ENCODE measurements around the gene MDM2. TPM values are rescaled to one million over a fixed set of nuclear protein-coding genes. Genes with fewer than 3 reads are reported as not detected.
"Not testable (repeated sequence)": the region's sequence is repeated elsewhere in the genome, so short reads cannot be mapped to it uniquely, and the experiment has no call there.

MDM2 gene
- total RNA-seq, 1 experiment from 2014 or later, result 95.2 TPM

DNA sequence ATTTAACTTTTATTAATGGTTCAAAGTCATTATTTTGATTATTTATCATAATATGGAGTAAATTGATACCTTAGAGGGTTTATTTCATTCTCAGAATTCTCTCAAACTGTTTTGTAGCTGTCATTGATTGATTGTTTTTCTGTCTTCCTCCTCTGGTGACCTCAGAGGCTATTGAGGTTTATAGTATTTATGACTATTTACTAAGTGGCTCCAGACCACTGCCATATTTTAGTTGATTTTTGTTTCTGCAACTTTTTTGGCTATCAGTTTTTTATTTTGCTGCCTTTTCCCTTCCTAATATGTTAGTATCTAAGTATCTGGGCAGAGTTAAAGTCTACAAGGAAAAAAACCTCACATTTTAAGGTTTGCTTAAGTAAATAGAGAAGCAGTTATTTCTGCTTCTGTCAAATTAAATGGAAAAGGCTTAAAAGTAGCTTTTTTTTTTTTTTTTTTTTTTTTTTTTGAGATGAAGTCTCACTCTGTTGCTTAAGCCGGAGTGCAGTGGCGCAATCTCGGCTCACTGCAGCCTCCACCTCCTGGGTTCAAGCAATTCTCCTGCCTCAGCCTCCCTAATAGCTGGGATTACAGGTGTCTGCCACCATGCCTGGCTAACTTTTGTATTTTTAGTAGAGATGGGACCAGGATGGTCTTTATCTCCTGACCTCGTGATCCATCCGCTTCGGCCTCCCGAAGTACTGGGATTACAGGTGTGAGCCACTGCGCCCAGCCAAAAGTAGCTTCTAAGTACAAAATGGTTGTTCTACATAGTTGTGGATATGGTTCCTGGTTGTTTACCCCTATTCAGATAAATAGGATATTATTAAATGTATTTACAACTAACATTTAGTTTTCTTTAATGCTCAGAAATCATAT is 8.2 kb downstream of the MDM2 start:
- Histone ChIP-seq H3K36me3 (ENCODE audit: low read depth) (peaks cover 35% of the 10 kb centered on the region), H3K4me1 (replicated peaks; ENCODE audit: insufficient read depth) (no peaks in the 10 kb centered on the region), H4K20me1 (ENCODE audit: insufficient read depth) (peaks cover 25% of the 10 kb centered on the region), H3K27ac (no peak overlapping the region), H2AFZ (no peak overlapping the region), H3K4me3 (no peak overlapping the region), H3K9me2 (ENCODE audit: insufficient read depth) (no peaks in the 10 kb centered on the region), H3K27me3 (ENCODE audit: insufficient read depth, low read depth) (no peaks in the 10 kb centered on the region), H3K9me3 (ENCODE audit: insufficient read depth, low read depth) (no peaks in the 10 kb centered on the region), H3K4me2 (no peak overlapping the region), H3F3A (ENCODE audit: insufficient read depth, low read depth) (peaks cover 3% of the 10 kb centered on the region; the same call in 1 of the 2 replicates), H3K79me2 (ENCODE audit: low read depth) (peaks cover 37% of the 10 kb centered on the region)
- intact Hi-C loops (cut with micrococcal nuclease; ENCODE audit: unreplicated experiment), result no loop called here
- TF ChIP-seq, protein P1, sequence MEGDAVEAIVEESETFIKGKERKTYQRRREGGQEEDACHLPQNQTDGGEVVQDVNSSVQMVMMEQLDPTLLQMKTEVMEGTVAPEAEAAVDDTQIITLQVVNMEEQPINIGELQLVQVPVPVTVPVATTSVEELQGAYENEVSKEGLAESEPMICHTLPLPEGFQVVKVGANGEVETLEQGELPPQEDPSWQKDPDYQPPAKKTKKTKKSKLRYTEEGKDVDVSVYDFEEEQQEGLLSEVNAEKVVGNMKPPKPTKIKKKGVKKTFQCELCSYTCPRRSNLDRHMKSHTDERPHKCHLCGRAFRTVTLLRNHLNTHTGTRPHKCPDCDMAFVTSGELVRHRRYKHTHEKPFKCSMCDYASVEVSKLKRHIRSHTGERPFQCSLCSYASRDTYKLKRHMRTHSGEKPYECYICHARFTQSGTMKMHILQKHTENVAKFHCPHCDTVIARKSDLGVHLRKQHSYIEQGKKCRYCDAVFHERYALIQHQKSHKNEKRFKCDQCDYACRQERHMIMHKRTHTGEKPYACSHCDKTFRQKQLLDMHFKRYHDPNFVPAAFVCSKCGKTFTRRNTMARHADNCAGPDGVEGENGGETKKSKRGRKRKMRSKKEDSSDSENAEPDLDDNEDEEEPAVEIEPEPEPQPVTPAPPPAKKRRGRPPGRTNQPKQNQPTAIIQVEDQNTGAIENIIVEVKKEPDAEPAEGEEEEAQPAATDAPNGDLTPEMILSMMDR (conservative IDR thresholded peaks at IDR 0.05), result no peak
- TF ChIP-seq EZH2 (IDR thresholded peaks at IDR 0.05; ENCODE audit: low read depth), result no peak
- POLR2A ChIA-PET (ENCODE audit: unreplicated experiment), result no interaction called here
- no TSS peak for BruUV-seq (replicated peaks)
- DNase-seq, result no peak
- CTCF ChIA-PET, result no interaction called here

DNA sequence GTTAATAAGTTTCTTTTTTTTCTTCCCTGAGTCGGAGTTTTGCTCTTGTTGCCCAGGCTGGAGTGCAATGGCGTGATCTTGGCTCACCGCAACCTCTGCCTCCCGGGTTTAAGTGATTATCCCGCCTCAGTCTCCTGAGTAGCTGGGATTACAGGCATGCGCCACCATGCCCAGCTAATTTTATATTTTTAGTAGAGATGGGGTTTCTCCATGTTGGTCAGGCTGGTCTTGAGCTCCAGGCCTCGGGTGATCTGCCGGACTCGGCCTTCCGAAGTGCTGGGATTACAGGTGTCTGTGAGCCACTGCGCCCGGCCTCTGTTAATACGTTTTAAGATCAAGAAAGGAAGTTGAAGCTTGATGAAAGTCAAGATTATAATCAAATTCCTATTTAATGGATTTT is 11.5 kb downstream of the MDM2 start:
- H3K27me3 ChIP-seq (ENCODE audit: insufficient read depth, low read depth); H3K4me1 ChIP-seq (replicated peaks; ENCODE audit: insufficient read depth); BruUV-seq (replicated peaks); H3K9me2 ChIP-seq (ENCODE audit: insufficient read depth); intact Hi-C loops (cut with micrococcal nuclease; ENCODE audit: unreplicated experiment); H3K27ac ChIP-seq; H3K4me2 ChIP-seq; POLR2A ChIA-PET (ENCODE audit: unreplicated experiment); H2AFZ ChIP-seq; H3F3A ChIP-seq (ENCODE audit: insufficient read depth, low read depth); CTCF ChIA-PET; H3K4me3 ChIP-seq; H3K9me3 ChIP-seq (ENCODE audit: insufficient read depth, low read depth); DNase-seq: not testable (repeated sequence)
- peaks cover 37% of the 10 kb centered on the region for H3K36me3 ChIP-seq (ENCODE audit: low read depth)
- H4K20me1 ChIP-seq (ENCODE audit: insufficient read depth), result peaks cover 14% of the 10 kb centered on the region
- H3K79me2 ChIP-seq (ENCODE audit: low read depth), result peaks cover 12% of the 10 kb centered on the region; the same call in 1 of the 2 replicates

DNA sequence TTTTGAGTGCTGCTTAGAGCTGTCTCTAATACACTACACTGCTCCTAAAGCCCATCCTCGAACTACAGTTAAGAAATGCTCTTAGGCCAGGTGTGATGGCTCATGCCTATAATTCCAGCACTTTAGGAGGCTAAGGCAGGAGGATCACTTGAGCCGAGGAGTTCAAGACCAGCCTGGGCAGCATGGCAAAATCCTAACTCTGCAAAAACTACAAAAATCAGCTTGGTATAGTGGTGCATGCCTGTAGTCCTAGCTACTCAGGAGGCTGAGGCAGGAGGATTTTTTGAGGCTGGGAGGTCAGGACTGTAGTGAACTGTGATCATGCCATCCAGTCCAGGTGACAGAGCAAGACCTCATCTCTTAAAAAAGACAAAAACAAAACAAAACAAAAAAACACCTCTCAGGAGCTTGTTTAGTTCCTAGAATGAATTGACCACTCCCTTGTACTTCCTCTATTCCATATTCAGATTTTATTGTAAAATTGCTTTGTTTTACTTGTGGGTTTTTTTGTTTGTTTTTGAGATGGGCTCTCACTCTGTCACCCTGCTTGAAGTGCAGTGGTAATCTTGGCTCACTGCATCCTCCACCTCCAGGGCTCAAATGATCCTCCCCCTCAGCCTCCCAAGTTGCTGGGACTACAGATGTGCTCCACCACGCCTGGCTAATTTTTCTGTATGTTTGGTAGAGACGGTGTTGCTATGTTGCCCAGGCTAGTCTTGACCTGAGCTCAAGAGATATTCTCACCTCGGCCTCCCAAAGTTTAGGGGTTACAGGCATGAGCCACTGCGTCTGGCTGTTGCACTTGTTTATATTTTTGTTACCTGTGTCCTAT is 13.6 kb downstream of the MDM2 start:
- intact Hi-C loops (cut with micrococcal nuclease; ENCODE audit: unreplicated experiment), result no loop called here
- ChIA-PET CTCF (no interaction called here), POLR2A (ENCODE audit: unreplicated experiment) (interaction anchor here (0.6 kb wide), 1 partner anchor 13 kb away, joined by 3 read pairs; no protein-coding TSS in a partner anchor)
- no peaks in the 10 kb centered on the region for H3K4me1 ChIP-seq (replicated peaks; ENCODE audit: insufficient read depth)
- no peak for TF ChIP-seq EZH2 (IDR thresholded peaks at IDR 0.05; ENCODE audit: low read depth)
- TF ChIP-seq, protein P1 (conservative IDR thresholded peaks at IDR 0.05), result no peak
- no TSS peak for BruUV-seq (replicated peaks)
- H3K27me3 ChIP-seq (ENCODE audit: insufficient read depth, low read depth), result no peaks in the 10 kb centered on the region
- H3K9me2 ChIP-seq (ENCODE audit: insufficient read depth), result no peaks in the 10 kb centered on the region
- H4K20me1 ChIP-seq (ENCODE audit: insufficient read depth), result peaks cover 7% of the 10 kb centered on the region
- H3K4me3 ChIP-seq, result no peak overlapping the region
- no peak overlapping the region for H3K27ac ChIP-seq
- no peak overlapping the region for H3K4me2 ChIP-seq
- no peak overlapping the region for H2AFZ ChIP-seq
- peaks cover 6% of the 10 kb centered on the region; the same call in 1 of the 2 replicates for H3K79me2 ChIP-seq (ENCODE audit: low read depth)
- H3F3A ChIP-seq (ENCODE audit: insufficient read depth, low read depth), result peaks cover 9% of the 10 kb centered on the region; the same call in 1 of the 2 replicates
- no peak for DNase-seq
- H3K9me3 ChIP-seq (ENCODE audit: insufficient read depth, low read depth), result no peaks in the 10 kb centered on the region
- peaks cover 43% of the 10 kb centered on the region for H3K36me3 ChIP-seq (ENCODE audit: low read depth)
